Measurements from ENCODE around the gene PLA2G2A.
A peak's percentile ranks its signal among the peaks of the same experiment; 100 is the strongest.

PLA2G2A gene

GRCh38 chr1:19926296-19927129 lies 52.9 kb downstream of the PLA2G2A start:
- peak; percentile 64 for DNase-seq (ENCODE audit: low read depth, low spot score)

Measured in astrocyte of the hippocampus (primary cell).